HL-60 (cell line): ENCODE results near the gene CCNY.

Experiments used
- DNase-seq, 2 experiments: peaks; one replicate each; pipeline ENCODE4 v3.0.0-alpha.2; 2010 to 2020; ENCODE audit warnings: low read depth in 1 of 2, low spot score in 1 of 2
- H3K27ac ChIP-seq: fragments of 250-450 bp; sonication (Bioruptor Pico); replicated peaks from 2 replicates; pipeline ENCODE4 v1.5.1; 2020; ENCODE audit warnings: mild to moderate bottlenecking, moderate library complexity
- H3K27me3 ChIP-seq: fragments of 250-450 bp; sonication (Bioruptor Pico); 2 replicates; pipeline ENCODE4 v1.5.1; 2021; ENCODE audit warnings: mild to moderate bottlenecking, moderate library complexity; ENCODE audit not compliant: insufficient read depth, poor library complexity, severe bottlenecking
- H3K4me3 ChIP-seq: replicated peaks from 2 replicates; pipeline ENCODE4 v1.5.1; 2011; ENCODE audit warnings: mild to moderate bottlenecking, control low read depth, low read length; ENCODE audit not compliant: insufficient read depth
- CTCF ChIP-seq: IDR thresholded peaks from one replicate; pipeline ENCODE4 v1.5.1; 2011; ENCODE audit warnings: low read length, control low read depth, inconsistent platforms; ENCODE audit not compliant: insufficient read depth
- GABPA ChIP-seq: IDR thresholded peaks from 2 replicates; pipeline ENCODE4 v1.6.1; 2012; ENCODE audit warnings: low read depth
- POLR2AphosphoS5 ChIP-seq: IDR thresholded peaks from 2 replicates; pipeline ENCODE4 v1.6.1; 2012; ENCODE audit warnings: low read depth
- REST ChIP-seq: IDR thresholded peaks from 2 replicates; pipeline ENCODE4 v1.6.1; 2012; ENCODE audit warnings: low read depth; ENCODE audit not compliant: insufficient replicate concordance
- SPI1 ChIP-seq: IDR thresholded peaks from 2 replicates; pipeline ENCODE4 v1.6.1; 2012; ENCODE audit warnings: low read depth, mild to moderate bottlenecking, borderline replicate concordance

Gene CCNY

GRCh38 chr10:35612385-35613106 lies 276.2 kb downstream of the CCNY start:
- H3K4me3 ChIP-seq: no peak overlapping the region
- no peak overlapping the region for H3K27ac ChIP-seq
- no peak for DNase-seq
- H3K27me3 ChIP-seq: peaks cover 6% of the 10 kb centered on the region
- TF ChIP-seq REST (no peak), GABPA (no peak), CTCF (no peak), POLR2AphosphoS5 (no peak)

GRCh38 chr10:35613107-35613440 lies 276.8 kb downstream of the CCNY start:
- no peak for DNase-seq

More at GRCh38 chr10:35613107-35613440, 276.8 kb downstream of the CCNY start:
- no peak overlapping the region for H3K27ac ChIP-seq
- TF ChIP-seq POLR2AphosphoS5: no peak
- TF ChIP-seq SPI1: no peak
- no peak for TF ChIP-seq CTCF
- TF ChIP-seq REST: no peak
- no peak for TF ChIP-seq GABPA
- H3K4me3 ChIP-seq: no peak overlapping the region
- peaks cover 3% of the 10 kb centered on the region for H3K27me3 ChIP-seq
